CD8-positive, alpha-beta memory T cell (primary cell): ENCODE results near the gene SLC25A15. TPM values are rescaled to one million over a fixed set of nuclear protein-coding genes. Genes with fewer than 3 reads are reported as not detected.
"Not testable (repeated sequence)": the region's sequence is repeated elsewhere in the genome, so short reads cannot be mapped to it uniquely, and the experiment has no call there.

Source experiments
- CTCF ChIA-PET: fragments of 350-600 bp; sonication (Branson Sonifier 250); formaldehyde crosslinking; loops from one replicate; lab custom pipeline; 2021; ENCODE audit warnings: antibody characterized with exemption; lab: Charles Lee
- POLR2A ChIA-PET: fragments of 350-600 bp; sonication (Branson Sonifier 250); formaldehyde crosslinking; loops from one replicate; lab custom pipeline; 2021; ENCODE audit warnings: antibody characterized with exemption; lab: Charles Lee
- DNase-seq, 5 donors: peaks; one replicate each; pipeline versions ENCODE4 v3.0.0 to v3.0.0-alpha.2; 2020 to 2022; ENCODE audit warnings: mixed read lengths in 1 of 5
- H3K27ac ChIP-seq: one replicate; pipeline ENCODE4 v1.7.0; 2013; ENCODE audit warnings: low read depth, mild to moderate bottlenecking, low read length, moderate library complexity
- H3K27me3 ChIP-seq: 2 replicates; pipeline ENCODE4 v1.7.0; 2013; ENCODE audit warnings: low read length, mild to moderate bottlenecking; ENCODE audit not compliant: insufficient read depth, poor library complexity, severe bottlenecking
- H3K36me3 ChIP-seq: 2 replicates; pipeline ENCODE4 v1.7.0; 2013; ENCODE audit warnings: mild to moderate bottlenecking, low read length, moderate library complexity; ENCODE audit not compliant: insufficient read depth
- H3K4me1 ChIP-seq: 2 replicates; pipeline ENCODE4 v1.7.0; 2013; ENCODE audit warnings: mild to moderate bottlenecking, low read length, moderate library complexity; ENCODE audit not compliant: insufficient read depth
- H3K4me3 ChIP-seq: 2 replicates; pipeline ENCODE4 v1.7.0; 2013; ENCODE audit warnings: mild to moderate bottlenecking, low read length
- H3K9me3 ChIP-seq: 2 replicates; pipeline ENCODE4 v1.7.0; 2013; ENCODE audit warnings: mild to moderate bottlenecking, low read length
- H3K27ac Mint-ChIP-seq, 8 donors: one replicate each; pipeline ENCODE4 v1.8.0; 2020 to 2021; ENCODE audit warnings: mixed read lengths in 8 of 8, mild to moderate bottlenecking in 6 of 8, inconsistent platforms in 3 of 8, moderate library complexity in 3 of 8
- H3K27me3 Mint-ChIP-seq, 2 donors: one replicate each; pipeline ENCODE4 v1.8.0; 2020 to 2021; ENCODE audit warnings: mixed read lengths in 2 of 2, mild to moderate bottlenecking in 1 of 2, moderate library complexity in 1 of 2
- H3K36me3 Mint-ChIP-seq, 3 donors: one replicate each; pipeline ENCODE4 v1.8.0; 2020 to 2021; ENCODE audit warnings: mixed read lengths in 3 of 3, inconsistent platforms in 1 of 3, mild to moderate bottlenecking in 1 of 3
- H3K4me1 Mint-ChIP-seq, 3 donors: one replicate each; pipeline ENCODE4 v1.8.0; 2020 to 2021; ENCODE audit warnings: mixed read lengths in 3 of 3, inconsistent platforms in 1 of 3, mild to moderate bottlenecking in 1 of 3
- H3K4me3 Mint-ChIP-seq, 7 donors: one replicate each; pipeline ENCODE4 v1.8.0; 2020 to 2021; ENCODE audit warnings: mixed read lengths in 7 of 7, mild to moderate bottlenecking in 6 of 7, moderate library complexity in 4 of 7, inconsistent platforms in 2 of 7
- H3K9me3 Mint-ChIP-seq, 5 donors: one replicate each; pipeline ENCODE4 v1.8.0; 2020 to 2022; ENCODE audit warnings: mixed read lengths in 5 of 5, mild to moderate bottlenecking in 3 of 5, moderate library complexity in 2 of 5, inconsistent platforms in 1 of 5
- polyA plus RNA-seq: library from polyadenylated mRNA; unstranded; fragments of 300-500 nt; fragmentation: Illumina TruSeq; gene quantifications from one replicate; pipeline ENCODE4 v1.2.3, GENCODE V29; 2021
- total RNA-seq, 2 experiments: library from RNA; stranded (reverse); gene quantifications; one replicate each; pipeline ENCODE4 v1.2.3, GENCODE V29; 2021

Gene SLC25A15
- total and polyA plus RNA-seq, 3 experiments from 2014 or later, result 7.3 to 24.3 (median 23.9) TPM

DNA sequence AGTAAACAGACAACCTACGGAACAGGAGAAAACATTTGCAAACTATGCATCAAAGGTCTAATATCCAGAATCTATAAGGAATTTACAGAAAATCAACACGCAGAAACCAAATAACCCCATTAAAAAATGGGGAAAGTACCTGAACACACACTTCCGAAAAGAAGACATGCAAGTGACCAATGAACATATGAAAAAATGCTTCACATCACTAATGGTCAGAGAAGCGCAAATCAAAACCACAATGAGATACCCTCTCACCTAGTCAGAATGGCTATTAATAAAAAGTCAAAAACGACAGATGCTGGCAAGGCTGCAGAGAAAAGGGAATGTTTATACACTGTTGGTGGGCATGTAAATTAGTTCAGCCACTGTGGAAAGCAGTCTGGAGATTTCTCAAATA, 29.5 kb downstream of the SLC25A15 start:
- Mint-ChIP-seq H3K27ac (no peak overlapping the region), H3K27me3 (no peaks in the 10 kb centered on the region), H3K9me3 (peaks cover 0 to 13% (median 11%) of the 10 kb centered on the region in 5 donors), H3K4me1 (no peaks in the 10 kb centered on the region), H3K36me3 (peaks cover 9 to 31% (median 28%) of the 10 kb centered on the region in 3 donors), H3K4me3 (no peak overlapping the region)
- POLR2A ChIA-PET, result no interaction called here
- H3K27me3 ChIP-seq, result no peaks in the 10 kb centered on the region
- H3K27ac ChIP-seq, result no peak overlapping the region
- DNase-seq, result no peak
- H3K36me3 ChIP-seq, result no peaks in the 10 kb centered on the region
- no peaks in the 10 kb centered on the region for H3K4me1 ChIP-seq
- H3K9me3 ChIP-seq, result no peaks in the 10 kb centered on the region
- H3K4me3 ChIP-seq, result no peak overlapping the region
- CTCF ChIA-PET, result no interaction called here

DNA sequence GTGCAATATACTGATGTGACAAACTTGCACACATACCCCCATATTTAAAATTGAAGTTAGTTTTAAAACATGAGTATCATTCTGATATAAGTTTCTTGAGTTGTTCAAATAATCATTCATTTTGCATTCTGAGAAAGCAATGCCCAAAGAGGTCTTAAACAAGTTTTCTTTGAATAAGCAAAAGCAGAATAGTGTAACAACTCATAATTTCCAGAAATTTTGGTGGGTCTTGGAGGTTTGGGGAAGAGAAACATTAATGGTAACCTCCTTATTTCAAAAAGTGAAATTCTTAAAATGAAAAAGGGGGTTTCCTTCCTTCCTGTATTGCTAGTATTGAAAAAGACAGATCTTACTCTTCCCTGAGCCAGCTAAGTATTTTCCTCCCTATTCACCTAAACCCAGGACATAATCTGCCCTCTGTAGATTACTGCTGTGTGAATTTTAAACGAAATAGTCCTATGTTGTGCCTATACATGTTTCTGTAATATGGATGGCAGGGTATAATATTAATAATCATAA, 30.4 kb downstream of the SLC25A15 start:
- Histone ChIP-seq H3K36me3 (no peaks in the 10 kb centered on the region), H3K9me3 (no peaks in the 10 kb centered on the region), H3K27me3 (no peaks in the 10 kb centered on the region), H3K4me3 (no peak overlapping the region), H3K27ac (no peak overlapping the region), H3K4me1 (no peaks in the 10 kb centered on the region)
- ChIA-PET CTCF (no interaction called here), POLR2A (no interaction called here)
- no peak for DNase-seq
- Mint-ChIP-seq H3K36me3 (peaks cover 2 to 24% (median 21%) of the 10 kb centered on the region in 3 donors), H3K4me3 (no peak overlapping the region), H3K9me3 (peaks cover 0 to 12% (median 11%) of the 10 kb centered on the region in 5 donors), H3K4me1 (no peaks in the 10 kb centered on the region), H3K27ac (peak overlapping the region in 1 of 8 donors; percentile 42), H3K27me3 (no peaks in the 10 kb centered on the region)

DNA sequence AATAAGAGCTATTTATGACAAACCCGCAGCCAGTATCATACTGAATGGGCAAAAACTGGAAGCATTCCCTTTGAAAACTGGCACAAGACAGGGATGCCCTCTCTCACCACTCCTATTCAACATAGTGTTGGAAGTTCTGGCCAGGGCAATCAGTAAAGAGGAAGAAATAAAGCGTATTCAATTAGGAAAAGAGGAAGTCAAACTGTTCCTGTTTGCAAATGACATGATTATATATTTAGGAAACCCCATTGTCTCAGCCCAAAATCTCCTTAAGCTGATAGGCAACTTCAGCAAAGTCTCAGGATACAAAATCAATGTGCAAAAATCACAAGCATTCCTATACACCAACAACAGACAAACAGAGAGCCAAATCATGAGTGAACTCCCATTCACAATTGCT, 50.3 kb downstream of the SLC25A15 start:
- H3K27ac Mint-ChIP-seq, POLR2A ChIA-PET, H3K4me1 ChIP-seq, H3K36me3 ChIP-seq, H3K9me3 ChIP-seq, H3K4me3 ChIP-seq, H3K4me1 Mint-ChIP-seq, H3K4me3 Mint-ChIP-seq, H3K27me3 Mint-ChIP-seq, DNase-seq, CTCF ChIA-PET, H3K27me3 ChIP-seq, H3K27ac ChIP-seq: not testable (repeated sequence)
- Mint-ChIP-seq H3K9me3 (peaks cover 0 to 10% (median 6%) of the 10 kb centered on the region in 5 donors), H3K36me3 (peaks cover 26 to 71% (median 47%) of the 10 kb centered on the region in 3 donors)

DNA sequence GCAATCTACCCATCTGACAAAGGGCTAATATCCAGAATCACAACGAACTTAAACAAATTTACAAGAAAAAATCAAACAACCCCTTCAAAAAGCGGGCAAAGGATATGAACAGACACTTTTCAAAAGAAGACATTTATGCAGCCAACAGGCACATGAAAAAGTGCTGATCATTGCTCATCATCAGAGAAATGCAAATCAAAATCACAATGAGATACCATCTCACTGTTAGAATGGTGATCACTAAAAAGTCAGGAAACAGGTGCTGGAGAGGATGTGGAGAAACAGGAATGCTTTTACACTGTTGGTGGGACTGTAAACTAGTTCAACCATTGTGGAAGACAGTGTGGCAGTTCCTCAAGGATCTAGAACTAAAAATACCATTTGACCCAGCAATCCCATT, 51.5 kb downstream of the SLC25A15 start:
- H3K27me3 Mint-ChIP-seq, H3K4me1 Mint-ChIP-seq, CTCF ChIA-PET, H3K27ac ChIP-seq, H3K27ac Mint-ChIP-seq, POLR2A ChIA-PET, H3K27me3 ChIP-seq, H3K4me3 ChIP-seq, H3K4me3 Mint-ChIP-seq, DNase-seq, H3K4me1 ChIP-seq, H3K9me3 ChIP-seq, H3K36me3 ChIP-seq: not testable (repeated sequence)
- H3K36me3 Mint-ChIP-seq, result peaks cover 21 to 71% (median 46%) of the 10 kb centered on the region in 3 donors
- H3K9me3 Mint-ChIP-seq, result peaks cover 0 to 12% (median 9%) of the 10 kb centered on the region in 5 donors

Other genes starting within 250 kb of the SLC25A15 start
- 10 to 100 TPM; 32.6 to 32.9 TPM for gene FOXO1, start 123.0 kb upstream of the SLC25A15 start, total RNA-seq
- gene FOXO1, start 123.0 kb upstream of the SLC25A15 start, polyA plus RNA-seq, result 56.2 TPM
- 10 to 100 TPM; 36.7 to 38.6 TPM for gene MRPS31, start 18.4 kb upstream of the SLC25A15 start, total RNA-seq
- 44.2 TPM for gene MRPS31, start 18.4 kb upstream of the SLC25A15 start, polyA plus RNA-seq
- 10 to 100 TPM; 76.8 to 77.6 TPM for gene ELF1, start 229.7 kb downstream of the SLC25A15 start, total RNA-seq
- gene ELF1, start 229.7 kb downstream of the SLC25A15 start, polyA plus RNA-seq, result 139 TPM